GM12801 (cell line): ENCODE data around the gene DGKG.

ENCODE experiments used
- TF ChIP-seq, protein P1 (sequence below): IDR thresholded peaks from one replicate; pipeline ENCODE4 v1.5.1; 2011; ENCODE audit warnings: control low read depth; ENCODE audit not compliant: insufficient read length; ENCODE audit errors: extremely low read depth

Gene DGKG

DNA sequence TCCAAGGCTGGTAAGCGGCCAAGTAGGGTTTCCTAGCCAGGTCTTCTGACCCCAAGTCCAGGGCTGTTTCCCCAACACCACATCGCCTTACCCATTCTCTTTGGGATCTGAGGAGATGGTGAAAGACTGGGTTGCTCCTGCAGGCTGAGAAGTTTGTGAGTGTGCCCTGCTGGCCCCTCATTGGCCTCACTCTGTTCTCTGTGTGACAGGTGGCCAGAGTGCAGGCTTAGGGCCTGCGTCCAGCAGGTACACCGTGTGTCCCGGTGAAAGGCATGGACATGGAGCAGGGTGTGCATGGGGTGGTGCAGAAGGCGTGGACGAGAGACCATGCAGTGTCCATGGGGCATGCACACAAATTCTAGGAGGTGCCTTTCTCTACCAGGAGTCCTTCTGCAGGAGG lies 91.3 kb downstream of the DGKG start:
- TF ChIP-seq, protein P1, sequence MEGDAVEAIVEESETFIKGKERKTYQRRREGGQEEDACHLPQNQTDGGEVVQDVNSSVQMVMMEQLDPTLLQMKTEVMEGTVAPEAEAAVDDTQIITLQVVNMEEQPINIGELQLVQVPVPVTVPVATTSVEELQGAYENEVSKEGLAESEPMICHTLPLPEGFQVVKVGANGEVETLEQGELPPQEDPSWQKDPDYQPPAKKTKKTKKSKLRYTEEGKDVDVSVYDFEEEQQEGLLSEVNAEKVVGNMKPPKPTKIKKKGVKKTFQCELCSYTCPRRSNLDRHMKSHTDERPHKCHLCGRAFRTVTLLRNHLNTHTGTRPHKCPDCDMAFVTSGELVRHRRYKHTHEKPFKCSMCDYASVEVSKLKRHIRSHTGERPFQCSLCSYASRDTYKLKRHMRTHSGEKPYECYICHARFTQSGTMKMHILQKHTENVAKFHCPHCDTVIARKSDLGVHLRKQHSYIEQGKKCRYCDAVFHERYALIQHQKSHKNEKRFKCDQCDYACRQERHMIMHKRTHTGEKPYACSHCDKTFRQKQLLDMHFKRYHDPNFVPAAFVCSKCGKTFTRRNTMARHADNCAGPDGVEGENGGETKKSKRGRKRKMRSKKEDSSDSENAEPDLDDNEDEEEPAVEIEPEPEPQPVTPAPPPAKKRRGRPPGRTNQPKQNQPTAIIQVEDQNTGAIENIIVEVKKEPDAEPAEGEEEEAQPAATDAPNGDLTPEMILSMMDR = no peak

DNA sequence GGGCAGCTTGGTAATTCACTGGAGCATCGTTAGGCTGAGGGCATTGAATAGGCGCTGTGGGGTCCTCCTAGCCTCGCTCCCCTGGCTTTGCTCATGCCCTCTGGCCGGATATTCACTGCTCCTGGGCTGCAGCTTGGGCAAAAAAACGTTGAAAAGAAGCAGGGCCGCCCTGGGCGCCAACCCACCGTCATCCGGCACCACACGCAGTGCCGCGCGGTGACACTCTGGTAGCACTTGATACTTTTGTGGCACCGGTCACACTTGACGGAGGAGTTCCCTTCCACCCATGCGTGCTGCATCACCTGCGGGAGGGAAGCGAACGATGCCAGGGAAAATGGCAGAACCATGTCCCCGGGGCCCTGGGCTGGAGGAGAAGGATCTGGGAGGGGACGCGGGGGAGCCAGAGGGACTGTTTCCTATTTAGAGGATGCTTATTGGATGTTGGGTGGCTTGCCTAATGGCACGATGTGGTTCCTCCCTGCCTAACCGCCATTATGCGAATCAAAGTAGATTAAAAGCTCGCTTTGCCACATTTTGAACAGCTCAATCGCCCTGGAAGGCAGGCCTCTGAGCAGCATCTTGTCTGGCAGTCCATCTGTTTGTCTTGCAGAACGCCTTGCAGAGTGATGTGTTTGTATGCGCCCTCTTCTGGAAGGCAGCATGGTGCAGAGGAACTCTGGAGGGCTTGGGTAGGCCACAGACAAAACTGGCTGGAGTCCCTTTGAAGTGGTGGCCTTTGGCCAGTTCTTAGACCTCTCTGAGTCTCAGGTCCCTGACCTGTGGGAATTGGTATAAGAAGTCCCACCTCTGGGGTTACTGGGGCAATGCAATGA lies 93.2 kb downstream of the DGKG start:
- TF ChIP-seq, protein P1 = no peak

DNA sequence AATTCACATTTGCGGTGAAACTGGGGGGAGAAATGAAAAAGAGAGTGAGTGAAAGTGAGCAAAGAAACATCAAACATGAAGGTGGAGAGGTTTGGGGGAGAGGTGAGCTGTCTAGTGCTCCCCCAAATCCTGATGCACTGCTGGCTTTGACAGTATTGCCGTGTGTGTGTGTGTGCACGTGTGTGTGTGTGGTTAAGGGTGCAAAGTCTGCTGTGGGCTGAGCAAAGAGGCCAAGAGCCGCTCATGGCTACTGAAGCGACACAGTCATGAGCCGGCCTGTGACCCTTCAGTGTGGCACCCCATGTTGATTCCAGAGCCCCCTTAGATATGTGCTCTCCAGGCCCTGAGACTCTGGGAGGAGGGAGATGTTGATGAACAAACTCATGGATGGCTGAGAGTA lies 94.3 kb downstream of the DGKG start:
- TF ChIP-seq, protein P1 = no peak

DNA sequence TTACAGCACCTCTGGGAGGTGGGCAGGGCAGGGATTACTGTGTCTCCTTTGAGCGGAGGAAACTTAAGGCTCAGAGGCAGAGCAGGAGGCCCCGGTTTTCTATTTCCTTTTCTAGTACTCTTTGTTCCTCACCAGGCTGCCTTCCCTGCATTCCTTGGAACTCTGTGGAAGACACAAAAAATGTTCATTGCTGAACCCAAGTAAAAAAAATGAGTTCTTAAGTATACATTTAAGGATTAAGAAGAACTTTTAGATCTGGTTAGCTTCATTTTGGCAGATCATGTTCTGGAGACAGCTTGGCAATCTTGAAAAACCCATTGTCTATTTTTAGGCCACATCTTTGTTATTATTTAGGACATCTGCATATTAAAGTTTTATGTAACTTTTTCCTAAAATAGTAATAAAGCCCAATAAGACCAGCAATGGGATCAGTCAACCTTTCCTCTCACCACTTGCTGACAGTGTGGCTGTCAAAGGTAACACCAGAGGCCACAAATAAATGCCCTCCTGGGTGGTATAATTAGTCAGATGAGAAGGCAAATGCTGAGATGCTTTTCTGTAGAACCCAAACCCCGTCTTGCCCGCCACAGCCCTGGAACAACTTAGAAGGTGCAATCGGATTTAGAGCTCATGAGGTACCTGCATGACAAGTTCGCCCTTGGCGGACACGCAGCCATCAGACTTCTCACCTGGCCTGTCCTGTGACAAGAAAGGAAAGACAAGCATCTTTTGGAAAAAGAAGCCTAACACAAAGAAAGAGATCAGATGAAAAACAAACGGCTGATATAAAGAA lies 97.2 kb downstream of the DGKG start:
- TF ChIP-seq, protein P1 = no peak

DNA sequence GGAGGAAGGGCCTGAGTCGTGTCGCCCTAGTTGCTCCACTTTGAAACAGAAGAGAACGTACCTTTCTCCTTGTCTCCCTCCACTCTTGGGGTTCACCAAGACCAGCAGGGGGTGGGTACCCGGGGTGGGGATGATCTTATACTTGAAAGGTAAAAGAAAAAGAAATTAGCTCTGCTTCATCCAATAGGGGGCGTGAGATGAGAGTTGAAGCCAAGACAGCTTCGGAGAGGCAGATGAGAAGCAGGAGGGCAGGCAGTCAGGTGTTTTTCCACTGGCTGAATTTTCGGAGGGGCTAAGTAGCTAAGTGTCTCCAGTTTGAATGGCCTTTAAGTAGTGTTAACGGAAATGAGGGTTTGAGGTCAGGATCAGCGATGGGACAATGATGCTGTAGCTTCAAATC lies 100.4 kb downstream of the DGKG start:
- TF ChIP-seq, protein P1 = no peak

DNA sequence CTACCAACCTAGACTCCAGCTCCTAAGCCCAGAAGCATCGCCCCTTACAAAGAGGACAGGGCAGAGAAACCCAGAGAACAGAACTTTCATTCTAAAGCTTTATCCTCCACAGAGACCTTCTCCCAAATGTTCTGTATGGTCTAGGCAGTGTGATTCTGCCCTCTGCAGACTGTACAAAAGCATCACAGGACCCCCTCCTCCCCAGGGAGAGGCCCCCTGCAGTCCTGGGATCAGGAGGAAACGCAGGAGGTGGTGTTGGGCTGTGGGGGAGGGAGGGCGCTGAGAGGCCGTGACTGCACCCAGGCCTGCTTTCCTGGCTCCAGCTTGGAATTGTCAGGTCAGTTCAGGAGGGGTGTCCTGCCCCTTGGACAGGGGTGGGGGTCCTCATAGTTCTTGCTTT lies 101.3 kb downstream of the DGKG start:
- TF ChIP-seq, protein P1 = no peak

DNA sequence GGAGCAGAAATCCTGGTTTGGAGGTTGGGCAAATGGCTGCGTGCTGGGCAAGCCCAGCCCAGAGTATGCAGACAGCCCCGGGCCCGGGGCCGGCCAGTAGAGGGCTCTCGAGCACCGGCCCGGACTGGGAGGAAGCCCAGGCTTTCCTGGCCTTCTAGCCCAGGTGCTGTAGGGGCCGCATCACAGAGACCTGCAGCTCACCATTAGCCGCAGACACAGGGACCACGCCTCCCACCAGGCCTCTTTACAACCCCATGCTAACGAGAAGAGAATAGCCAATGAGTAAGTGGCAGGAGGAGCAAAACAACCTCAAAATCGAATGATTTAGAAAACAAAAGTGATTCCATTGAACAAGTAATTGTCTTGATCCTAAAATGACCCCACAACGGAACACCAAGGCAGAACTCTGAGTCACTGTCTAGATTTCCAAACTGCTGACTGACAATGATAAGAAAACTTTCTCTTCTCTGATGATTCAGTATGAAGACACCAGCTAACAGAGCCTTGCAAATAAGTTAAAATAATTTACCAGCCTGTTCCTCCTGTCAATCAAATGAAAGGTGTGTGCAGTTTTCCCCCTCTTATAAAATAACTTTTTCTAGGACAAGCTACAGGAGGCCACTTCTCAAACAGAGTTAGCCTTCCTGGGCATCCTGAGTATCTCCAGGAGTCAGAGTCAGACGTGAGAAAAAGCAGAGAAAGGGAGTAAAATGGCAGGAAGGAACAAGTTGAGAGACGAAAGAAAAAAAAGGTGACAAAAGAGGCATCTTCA lies 102.2 kb downstream of the DGKG start:
- TF ChIP-seq, protein P1 = no peak
